ENCODE measurements around the gene CEP85.

Gene CEP85

DNA sequence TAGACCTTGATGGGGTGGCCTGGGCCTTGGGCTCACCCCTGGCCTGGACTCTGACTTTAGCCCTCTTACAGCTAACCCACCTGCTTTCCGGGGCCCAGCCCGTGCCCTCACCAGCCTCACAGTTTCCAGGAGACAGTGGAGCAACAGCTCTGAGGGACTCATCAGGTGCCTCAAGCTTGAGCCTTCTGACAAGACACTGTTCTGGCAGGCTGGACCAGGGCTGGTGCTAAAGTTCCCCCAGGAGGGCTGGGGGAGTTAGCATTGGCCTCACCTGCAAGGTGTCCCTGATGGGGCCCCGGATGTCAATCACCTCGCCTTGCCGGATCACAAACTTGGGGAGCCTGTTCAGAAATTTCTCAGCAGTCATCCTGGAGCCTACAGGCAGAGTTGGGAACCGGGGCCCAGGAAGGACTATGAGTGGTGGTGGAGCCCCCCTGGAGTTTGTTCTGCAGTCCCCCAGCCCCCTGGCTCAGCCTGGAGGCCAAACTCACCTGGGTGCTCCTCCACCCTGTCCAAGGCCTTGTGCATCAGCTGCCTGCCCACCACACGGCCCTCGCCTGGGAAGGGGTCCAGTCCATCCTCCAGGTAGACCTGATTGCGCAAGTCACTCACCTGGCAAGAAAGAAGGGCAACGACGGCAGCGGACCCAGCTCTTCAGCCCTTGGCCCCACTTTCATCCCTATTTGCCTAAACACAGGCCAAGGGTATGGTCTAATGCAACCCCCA, 50.0 kb downstream of the CEP85 start:
- no peak for DNase-seq (ENCODE audit: extremely low spot score)
- CTCF ChIA-PET = interaction anchor here (0.7 to 4.0 kb wide), 17 partner anchors 8 to 216 kb away, joined by 3 to 55 read pairs (median 5); partner anchors contain the start of gene UBXN11
- TF ChIP-seq NFRKB (IDR thresholded peaks at IDR 0.05) (no peak), TARDBP (IDR thresholded peaks at IDR 0.05) (no peak), SUZ12 (IDR thresholded peaks at IDR 0.05) (no peak), PKNOX1 (IDR thresholded peaks at IDR 0.05) (no peak), L3MBTL2 (conservative IDR thresholded peaks at IDR 0.05) (no peak), CTBP1 (IDR thresholded peaks at IDR 0.05; ENCODE audit: borderline replicate concordance) (no peak), FOXK2 (IDR thresholded peaks at IDR 0.05) (no peak), ZNF384 (IDR thresholded peaks at IDR 0.05) (no peak), FOXM1 (IDR thresholded peaks at IDR 0.05; ENCODE audit: borderline replicate concordance) (no peak), BHLHE40 (IDR thresholded peaks at IDR 0.05; ENCODE audit: borderline replicate concordance) (no peak), SP1 (IDR thresholded peaks at IDR 0.05) (no peak), ELF4 (IDR thresholded peaks at IDR 0.05) (no peak), ARNT (IDR thresholded peaks at IDR 0.05) (no peak), HDGF (IDR thresholded peaks at IDR 0.05; ENCODE audit: borderline replicate concordance) (no peak), FOXA1 (IDR thresholded peaks at IDR 0.05) (no peak), LEF1 (IDR thresholded peaks at IDR 0.05; ENCODE audit: borderline replicate concordance) (no peak)
- POLR2A ChIA-PET = no interaction called here

- no peak for TF ChIP-seq HDGF (IDR thresholded peaks at IDR 0.05; ENCODE audit: borderline replicate concordance)
- no peak for TF ChIP-seq TARDBP (IDR thresholded peaks at IDR 0.05)
- TF ChIP-seq FOXA1 (IDR thresholded peaks at IDR 0.05) = no peak
- no peak for TF ChIP-seq SP1 (IDR thresholded peaks at IDR 0.05)
- TF ChIP-seq LEF1 (IDR thresholded peaks at IDR 0.05; ENCODE audit: borderline replicate concordance) = no peak
- no peak for TF ChIP-seq FOXK2 (IDR thresholded peaks at IDR 0.05)
- no peak for TF ChIP-seq ARNT (IDR thresholded peaks at IDR 0.05)
- no peak for TF ChIP-seq CTBP1 (IDR thresholded peaks at IDR 0.05; ENCODE audit: borderline replicate concordance)
- no peak for TF ChIP-seq PKNOX1 (IDR thresholded peaks at IDR 0.05)
- no peak for TF ChIP-seq NFRKB (IDR thresholded peaks at IDR 0.05)
- TF ChIP-seq L3MBTL2 (conservative IDR thresholded peaks at IDR 0.05) = no peak
- no peak for TF ChIP-seq SUZ12 (IDR thresholded peaks at IDR 0.05)
- no peak for TF ChIP-seq BHLHE40 (IDR thresholded peaks at IDR 0.05; ENCODE audit: borderline replicate concordance)
- TF ChIP-seq ELF4 (IDR thresholded peaks at IDR 0.05) = no peak
- TF ChIP-seq ZNF384 (IDR thresholded peaks at IDR 0.05) = no peak
- no peak for TF ChIP-seq FOXM1 (IDR thresholded peaks at IDR 0.05; ENCODE audit: borderline replicate concordance)
- CTCF ChIA-PET = interaction anchor here (0.6 to 4.0 kb wide), 19 partner anchors 7 to 1936 kb away, joined by 3 to 55 read pairs (median 5); partner anchors contain the start of gene UBXN11
- POLR2A ChIA-PET = interaction anchor here (1.7 kb wide), 1 partner anchor 147 kb away, joined by 4 read pairs; the partner anchor contains the start of gene DHDDS
- peak; percentile 79 for DNase-seq (ENCODE audit: extremely low spot score)
These were observed 50.8 kb downstream of the CEP85 start for GRCh38 chr1:26284597-26285347.

DNA sequence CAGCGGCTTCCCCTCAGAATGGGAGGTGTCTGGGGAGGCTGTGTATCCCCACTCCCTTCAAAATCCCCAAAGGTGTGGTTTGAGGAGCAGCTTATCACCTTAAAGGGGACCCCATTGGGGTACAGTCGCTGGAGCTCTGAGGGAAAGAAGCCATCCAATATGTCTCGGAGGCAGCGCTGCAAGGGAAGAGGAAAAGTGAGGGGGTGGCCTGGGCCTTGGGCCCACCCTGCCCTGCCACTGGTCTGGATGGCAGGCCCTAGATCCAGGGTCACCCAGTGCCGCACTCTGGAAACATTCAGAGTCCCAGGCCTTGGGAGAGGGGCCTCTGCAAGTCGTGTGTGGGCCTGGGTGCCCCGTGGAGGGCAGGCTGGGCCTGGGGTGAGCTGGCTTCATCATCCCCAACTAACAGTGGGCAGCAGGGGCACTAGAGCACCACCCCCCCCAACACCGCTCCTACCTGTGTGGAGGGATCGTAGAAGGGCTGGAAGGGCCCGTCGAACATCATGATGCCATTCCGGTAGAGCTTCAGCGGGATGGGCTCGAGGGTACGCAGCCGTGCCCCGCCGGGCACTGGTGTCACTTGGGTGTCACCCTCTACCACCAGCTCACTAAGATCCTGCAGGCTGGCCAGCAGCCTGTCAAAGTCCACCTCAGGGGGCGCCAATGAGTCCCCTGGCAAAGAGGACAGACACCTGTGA, 51.5 kb downstream of the CEP85 start:
- ChIA-PET CTCF (interaction anchor here (0.5 to 4.0 kb wide), 22 partner anchors 8 to 1936 kb away, joined by 3 to 55 read pairs (median 4); partner anchors contain the start of gene UBXN11), POLR2A (interaction anchor here (1.0 to 1.8 kb wide), 3 partner anchors 22 to 147 kb away, joined by 4 read pairs; partner anchors contain the start of genes CEP85 and DHDDS)

DNA sequence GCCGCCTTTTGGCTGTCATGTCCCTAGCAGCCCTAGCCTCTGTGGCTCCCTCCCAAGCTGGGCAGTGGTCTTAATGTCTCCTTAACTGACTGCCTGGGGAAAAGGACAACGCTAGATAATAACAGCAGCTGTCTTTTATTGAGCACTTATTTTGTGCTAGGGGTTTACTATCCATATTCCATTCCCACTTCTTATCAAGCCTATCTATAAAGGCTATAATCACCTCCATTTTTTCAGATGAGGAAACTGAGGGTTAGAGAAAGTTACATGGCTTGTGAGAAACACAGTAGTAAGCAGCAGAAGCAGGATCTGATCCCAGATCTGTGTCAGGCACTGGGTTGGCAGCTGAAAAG, 52.0 kb downstream of the CEP85 start:
- ChIA-PET CTCF (interaction anchor here (0.7 to 4.0 kb wide), 19 partner anchors 8 to 133 kb away, joined by 3 to 55 read pairs (median 4); partner anchors contain the start of gene UBXN11), POLR2A (interaction anchor here (1.0 to 1.8 kb wide), 3 partner anchors 21 to 146 kb away, joined by 4 read pairs; partner anchors contain the start of genes CEP85 and DHDDS)

More for the DNA sequence above, 51.5 kb downstream of the CEP85 start:
- peak; percentile 72 for DNase-seq (ENCODE audit: extremely low spot score)
- TF ChIP-seq CTBP1 (IDR thresholded peaks at IDR 0.05; ENCODE audit: borderline replicate concordance) (no peak), L3MBTL2 (conservative IDR thresholded peaks at IDR 0.05) (no peak), ZNF384 (IDR thresholded peaks at IDR 0.05) (no peak), ELF4 (IDR thresholded peaks at IDR 0.05) (no peak), ARNT (IDR thresholded peaks at IDR 0.05) (no peak), FOXM1 (IDR thresholded peaks at IDR 0.05; ENCODE audit: borderline replicate concordance) (no peak), FOXA1 (IDR thresholded peaks at IDR 0.05) (no peak)

DNA sequence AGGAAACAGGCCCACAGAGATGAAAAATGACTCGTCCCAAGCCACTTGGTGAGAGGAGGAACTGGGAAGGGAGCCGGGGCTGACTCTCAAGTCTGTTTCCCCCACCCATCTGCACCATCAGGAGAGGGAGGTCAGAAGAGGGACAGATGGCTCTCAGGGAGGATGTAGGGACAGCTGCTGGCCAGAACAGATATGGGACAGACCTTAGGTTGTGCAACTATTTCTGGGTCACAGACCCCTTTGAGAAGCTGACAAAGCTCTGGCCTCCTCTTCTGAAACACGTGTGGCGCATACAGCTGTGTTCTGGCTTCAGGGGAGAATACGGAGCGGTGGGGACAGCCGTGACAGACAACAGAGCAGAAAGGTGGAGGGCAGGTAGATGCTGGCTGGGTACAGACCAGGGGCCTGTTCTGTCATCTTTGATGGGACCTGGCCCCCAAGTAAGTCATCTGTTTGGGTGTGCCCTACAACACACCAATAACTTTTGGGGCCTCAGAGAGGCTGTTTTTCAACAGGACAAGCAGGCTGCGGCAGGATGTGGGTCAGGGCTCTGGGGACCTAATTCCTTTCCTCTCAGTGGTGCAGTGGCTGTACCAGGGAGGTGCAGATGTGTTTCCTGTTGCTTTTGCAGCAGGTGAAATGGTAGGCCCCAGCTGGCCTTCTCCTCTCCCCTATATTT, 53.2 kb downstream of the CEP85 start:
- no peak for TF ChIP-seq SP1 (IDR thresholded peaks at IDR 0.05)
- TF ChIP-seq L3MBTL2 (conservative IDR thresholded peaks at IDR 0.05) = no peak
- TF ChIP-seq FOXA1 (IDR thresholded peaks at IDR 0.05) = no peak
- no peak for TF ChIP-seq HDGF (IDR thresholded peaks at IDR 0.05; ENCODE audit: borderline replicate concordance)
- TF ChIP-seq ZNF384 (IDR thresholded peaks at IDR 0.05) = no peak
- TF ChIP-seq NFRKB (IDR thresholded peaks at IDR 0.05) = no peak
- no peak for TF ChIP-seq ARNT (IDR thresholded peaks at IDR 0.05)
- TF ChIP-seq TARDBP (IDR thresholded peaks at IDR 0.05) = no peak
- TF ChIP-seq ELF4 (IDR thresholded peaks at IDR 0.05) = no peak
- ChIA-PET POLR2A (interaction anchor here (1.8 kb wide), 1 partner anchor 20 kb away, joined by 4 read pairs; no protein-coding TSS in a partner anchor), CTCF (no interaction called here)
- DNase-seq (ENCODE audit: extremely low spot score) = no peak

More for the DNA sequence above, 52.0 kb downstream of the CEP85 start:
- TF ChIP-seq L3MBTL2 (conservative IDR thresholded peaks at IDR 0.05) (no peak), ARNT (IDR thresholded peaks at IDR 0.05) (no peak), TARDBP (IDR thresholded peaks at IDR 0.05) (no peak), BHLHE40 (IDR thresholded peaks at IDR 0.05; ENCODE audit: borderline replicate concordance) (no peak), LEF1 (IDR thresholded peaks at IDR 0.05; ENCODE audit: borderline replicate concordance) (no peak), NFRKB (IDR thresholded peaks at IDR 0.05) (no peak), ZNF384 (IDR thresholded peaks at IDR 0.05) (no peak), CTBP1 (IDR thresholded peaks at IDR 0.05; ENCODE audit: borderline replicate concordance) (no peak), ELF4 (IDR thresholded peaks at IDR 0.05) (no peak), SUZ12 (IDR thresholded peaks at IDR 0.05) (no peak), FOXA1 (IDR thresholded peaks at IDR 0.05) (no peak), FOXK2 (IDR thresholded peaks at IDR 0.05) (no peak)
- no peak for DNase-seq (ENCODE audit: extremely low spot score)

Data from HEK293T (cell line).